Epithelial cell of esophagus (primary cell): ENCODE measurements around the gene ZNF12.

Experiments
- DNase-seq: peaks from one replicate; pipeline ENCODE4 v3.0.0; 2010; ENCODE audit warnings: low read depth
- H3K4me3 ChIP-seq: 2 replicates; pipeline ENCODE4 v1.5.1; 2011; ENCODE audit warnings: mild to moderate bottlenecking, low read length, control low read depth
- CTCF ChIP-seq: IDR thresholded peaks from 2 replicates; pipeline ENCODE4 v1.5.1; 2011; ENCODE audit warnings: low read depth, mild to moderate bottlenecking, low read length, control low read depth, inconsistent platforms; ENCODE audit not compliant: insufficient read depth; ENCODE audit errors: missing control alignments

ZNF12 gene

GRCh38 chr7:6642861-6643640 is 63.7 kb downstream of the ZNF12 start:
- H3K4me3 ChIP-seq: no peak overlapping the region
- TF ChIP-seq CTCF: no peak
- no peak for DNase-seq

- DNase-seq: no peak
- TF ChIP-seq CTCF: no peak
- no peak overlapping the region for H3K4me3 ChIP-seq
These were observed 64.4 kb downstream of the ZNF12 start for GRCh38 chr7:6642239-6642839.

GRCh38 chr7:6641305-6642035 is 65.3 kb downstream of the ZNF12 start:
- DNase-seq: no peak
- no peak for TF ChIP-seq CTCF
- H3K4me3 ChIP-seq: no peak overlapping the region

- no peak overlapping the region for H3K4me3 ChIP-seq
- no peak for TF ChIP-seq CTCF
- DNase-seq: peak; percentile 68
These were observed 66.5 kb downstream of the ZNF12 start for GRCh38 chr7:6640246-6640721.

GRCh38 chr7:6639627-6640026 is 67.1 kb downstream of the ZNF12 start:
- TF ChIP-seq CTCF: no peak
- DNase-seq: no peak

GRCh38 chr7:6639032-6639431 is 67.7 kb downstream of the ZNF12 start:
- H3K4me3 ChIP-seq: no peak overlapping the region
- no peak for TF ChIP-seq CTCF
- DNase-seq: no peak

More at GRCh38 chr7:6639627-6640026, 67.1 kb downstream of the ZNF12 start:
- no peak overlapping the region for H3K4me3 ChIP-seq
